Retinal pigment epithelial cell (primary cell): ENCODE data around the gene C1orf74.

Experiments used
- DNase-seq: peaks from one replicate; pipeline ENCODE4 v3.0.0-alpha.2; 2010; ENCODE audit warnings: low read depth
- H3K4me3 ChIP-seq: 2 replicates; pipeline ENCODE4 v1.5.1; 2011; ENCODE audit warnings: mild to moderate bottlenecking, low read length, control low read depth, moderate library complexity
- CTCF ChIP-seq: conservative IDR thresholded peaks from 2 replicates; pipeline ENCODE4 v1.5.1; 2011; ENCODE audit warnings: low read depth, low read length, control low read depth, inconsistent platforms

The C1orf74 gene

GRCh38 chr1:209780268-209780667, 4.1 kb downstream of the C1orf74 start:
- DNase-seq = no peak
- no peak for TF ChIP-seq CTCF
- no peak overlapping the region for H3K4me3 ChIP-seq

GRCh38 chr1:209778102-209778501, 6.3 kb downstream of the C1orf74 start:
- no peak for TF ChIP-seq CTCF
- no peak for DNase-seq
- no peak overlapping the region for H3K4me3 ChIP-seq

GRCh38 chr1:209777587-209777986, 6.8 kb downstream of the C1orf74 start:
- no peak for DNase-seq
- no peak overlapping the region for H3K4me3 ChIP-seq
- no peak for TF ChIP-seq CTCF

GRCh38 chr1:209775678-209776077, 8.7 kb downstream of the C1orf74 start:
- no peak overlapping the region for H3K4me3 ChIP-seq
- TF ChIP-seq CTCF = no peak
- no peak for DNase-seq

GRCh38 chr1:209774592-209774991, 9.8 kb downstream of the C1orf74 start:
- no peak overlapping the region for H3K4me3 ChIP-seq
- TF ChIP-seq CTCF = no peak
- DNase-seq = no peak

- no peak for DNase-seq
Measured at GRCh38 chr1:209772126-209772525, 12.2 kb downstream of the C1orf74 start.

More at GRCh38 chr1:209772126-209772525, 12.2 kb downstream of the C1orf74 start:
- H3K4me3 ChIP-seq = no peak overlapping the region
- TF ChIP-seq CTCF = no peak
